DOHH2 (cell line): ENCODE results near the gene RUSF1.

Source experiments
- CTCF ChIP-seq: fragments of 200-600 bp; sonication (generic); IDR thresholded peaks from one replicate; pipeline ENCODE4 v1.5.1; 2014; ENCODE audit warnings: antibody characterized with exemption, mild to moderate bottlenecking, low read depth, low read length; ENCODE audit not compliant: poor library complexity, severe bottlenecking
- EZH2phosphoT487 ChIP-seq: fragments of 200-600 bp; sonication (generic); IDR thresholded peaks from 2 replicates; pipeline ENCODE4 v1.6.1; 2017; ENCODE audit warnings: borderline replicate concordance, mild to moderate bottlenecking, antibody characterized with exemption, low read length, moderate library complexity, mixed read lengths

- TF ChIP-seq CTCF (no peak), EZH2phosphoT487 (no peak)
Observed at GRCh38 chr16:31487071-31487719, 21.0 kb downstream of the RUSF1 start.
